ENCODE results near the gene KRTAP10-6. TPM values are rescaled to one million over a fixed set of nuclear protein-coding genes. Genes with fewer than 3 reads are reported as not detected.

Gene KRTAP10-6
- total and polyA plus RNA-seq, 2 of the 8 experiments (the other 6 are each of a cell fraction or from before 2014, with no cell fraction given) = 0.12 TPM; not detected in 1

- no peak overlapping the region for H3K23ac ChIP-seq (ENCODE audit: insufficient read length)
- no peak overlapping the region for H4K5ac ChIP-seq (ENCODE audit: insufficient read length, low read depth, low read length)
- H3K9ac ChIP-seq (replicated peaks in 1 of 4; ENCODE audit: extremely low read depth in 1 of 4, low read depth in 3 of 4, low read length in 3 of 4) = no peak overlapping the region
- no peak overlapping the region for H2BK15ac ChIP-seq (ENCODE audit: low read length)
- H3K79me2 ChIP-seq (ENCODE audit: control insufficient read depth in 1 of 2, insufficient read depth in 2 of 2, low read length in 2 of 2) = no peaks in the 10 kb centered on the region
- no peak overlapping the region for H2BK12ac ChIP-seq (ENCODE audit: low read depth, low read length)
- H4K20me1 ChIP-seq (replicated peaks in 1 of 2; ENCODE audit: control insufficient read depth in 1 of 2, insufficient read depth in 2 of 2, low read length in 2 of 2) = no peaks in the 10 kb centered on the region
- H2AFZ ChIP-seq (ENCODE audit: low read length) = no peak overlapping the region
- H3K23me2 ChIP-seq (ENCODE audit: low read depth, low read length) = 0 out of 2 replicates have a peak, but pooled peaks cover 2% of the 10 kb centered on the region
- no peak overlapping the region for H3K4me3 ChIP-seq (ENCODE audit: extremely low read depth in 1 of 4, insufficient read depth in 2 of 4, low read depth in 3 of 4, low read length in 4 of 4)
- no peak overlapping the region for H2BK120ac ChIP-seq (replicated peaks; ENCODE audit: low read depth, low read length)
- H2AK5ac ChIP-seq (ENCODE audit: low read depth, low read length) = no peak overlapping the region
- no peak overlapping the region for H4K91ac ChIP-seq (replicated peaks; ENCODE audit: insufficient read length, low read length)
- no peaks in the 10 kb centered on the region; a peak in 1 of 8 replicates for H3K36me3 ChIP-seq (ENCODE audit: control insufficient read depth in 2 of 4, insufficient read depth in 4 of 4, low read length in 3 of 4)
- no peak overlapping the region for H3K4ac ChIP-seq (replicated peaks; ENCODE audit: insufficient read length, low read depth, low read length)
- no peak for FAIRE-seq
- H3K27me3 ChIP-seq (replicated peaks in 1 of 4; ENCODE audit: control insufficient read depth in 3 of 4, extremely low read depth in 1 of 4, insufficient read depth in 3 of 4, low read length in 3 of 4) = no peaks in the 10 kb centered on the region
- H3K79me1 ChIP-seq (ENCODE audit: low read depth, low read length) = no peaks in the 10 kb centered on the region
- H3K56ac ChIP-seq (replicated peaks; ENCODE audit: insufficient read length, low read depth, low read length) = no peak overlapping the region
- no peak for DNase-seq (ENCODE audit: low read depth in 1 of 2, low spot score in 2 of 2)
- no peak overlapping the region for H3K18ac ChIP-seq (ENCODE audit: extremely low read depth, low read length)
- 90% methylated on average over 8 of the region's 8 CpGs; no CpG with 5 or more reads in 1 of the 2 experiments for WGBS, 2 experiments (ENCODE audit: extremely low coverage in 1 of 2, insufficient coverage in 1 of 2, insufficient read length in 1 of 2, insufficient replicate concordance in 2 of 2, low coverage in 1 of 2, low lambda C conversion rate in 2 of 2, missing lambda C conversion rate in 1 of 2)
- peaks cover 0 to 5% of the 10 kb centered on the region in 2 experiments; a peak in 1 of 4 replicates for H3K9me3 ChIP-seq (ENCODE audit: insufficient read depth in 2 of 2, low read depth in 1 of 2, low read length in 1 of 2)
- no peak overlapping the region for H3K14ac ChIP-seq (ENCODE audit: insufficient read length)
- ChIA-PET CTCF (ENCODE audit: partially characterized antibody) (no interaction called here), POLR2A (ENCODE audit: partially characterized antibody) (no interaction called here)
- peaks cover 0 to 2% (median 0%) of the 10 kb centered on the region in 4 experiments; a peak in 3 of 7 replicates for H3K4me1 ChIP-seq (replicated peaks in 1 of 4; ENCODE audit: control insufficient read depth in 3 of 4, insufficient read depth in 4 of 4, low read length in 3 of 4)
- H3K4me2 ChIP-seq (ENCODE audit: insufficient read depth in 1 of 2, low read depth in 2 of 2, low read length in 2 of 2) = no peak overlapping the region
- no peak overlapping the region for H4K8ac ChIP-seq (ENCODE audit: extremely low read depth, insufficient read depth, low read length)
- H2BK20ac ChIP-seq (ENCODE audit: low read length) = no peak overlapping the region
- H3K27ac ChIP-seq (ENCODE audit: low read depth, low read length) = no peak overlapping the region
- H2BK5ac ChIP-seq (ENCODE audit: low read depth, low read length) = no peak overlapping the region
- TF ChIP-seq ATF3 (IDR thresholded peaks at IDR 0.05; ENCODE audit: insufficient read depth, low read depth, low read length) (no peak), SIRT6 (IDR thresholded peaks at IDR 0.05; ENCODE audit: low read length) (no peak), JUN (IDR thresholded peaks at IDR 0.05; ENCODE audit: low read depth, low read length) (no peak), MAFK (IDR thresholded peaks at IDR 0.05; ENCODE audit: low read depth, low read length) (no peak), USF2 (IDR thresholded peaks at IDR 0.05; ENCODE audit: low read length) (no peak), BACH1 (IDR thresholded peaks at IDR 0.05; ENCODE audit: low read length) (no peak), CHD1 (IDR thresholded peaks at IDR 0.05; ENCODE audit: low read depth, low read length) (no peak), NRF1 (IDR thresholded peaks at IDR 0.05; ENCODE audit: low read depth, low read length) (no peak), RBBP5 (IDR thresholded peaks at IDR 0.05; ENCODE audit: borderline replicate concordance, low read depth, low read length) (no peak), EGR1 (IDR thresholded peaks at IDR 0.05; ENCODE audit: borderline replicate concordance, low read depth, low read length) (no peak), CEBPB (IDR thresholded peaks at IDR 0.05; ENCODE audit: low read depth, low read length) (no peak), JUND (IDR thresholded peaks at IDR 0.05; ENCODE audit: low read length) (no peak), TAF1 (IDR thresholded peaks at IDR 0.05; ENCODE audit: low read depth, low read length) (no peak), HDAC2 (IDR thresholded peaks at IDR 0.05; ENCODE audit: borderline replicate concordance in 1 of 2, low read depth in 2 of 2, low read length in 2 of 2) (no peak)
These were observed 11.6 kb upstream of the KRTAP10-6 start for GRCh38 chr21:44603911-44604310.
